ENCODE data around the gene GRAMD1A. TPM values are rescaled to one million over a fixed set of nuclear protein-coding genes. Genes with fewer than 3 reads are reported as not detected.

GRAMD1A gene
- total RNA-seq, 4 donors from 2014 or later, result 14.2 to 32.1 (median 21.6) TPM

DNA sequence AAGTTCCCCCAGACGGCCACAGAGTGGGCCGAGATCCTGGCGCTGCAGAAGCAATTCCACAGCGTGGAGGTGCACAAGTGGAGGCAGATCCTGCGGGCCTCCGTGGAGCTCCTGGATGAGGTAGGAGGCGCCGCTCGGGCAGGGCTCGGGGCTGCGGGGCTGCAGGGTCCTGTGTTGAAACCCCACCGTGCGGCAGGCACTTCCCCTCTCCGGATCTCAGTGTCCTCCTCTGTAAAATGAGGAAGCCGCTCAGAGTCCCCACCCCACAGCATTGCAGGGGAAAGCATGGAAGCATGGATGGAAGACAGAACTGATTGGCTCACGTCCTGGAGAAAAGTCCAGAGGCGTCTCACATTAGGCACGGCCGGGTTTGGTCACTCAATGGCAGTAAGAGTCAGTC lies 23.3 kb downstream of the GRAMD1A start:
- in situ Hi-C loops (cut with MboI; ENCODE audit: low pct_ligation_motif_present in 1 of 4, low pct_unique_long_range_greater_than_20kb in 1 of 4, low sequenced_read_pairs in 3 of 4), result no loop called here
- TF ChIP-seq POLR2A (IDR thresholded peaks at IDR 0.05) (no peak), EP300 (IDR thresholded peaks at IDR 0.05; ENCODE audit: low read depth) (no peak), POLR2AphosphoS5 (IDR thresholded peaks at IDR 0.05) (no peak), CTCF (IDR thresholded peaks at IDR 0.05) (no peak)
- Histone ChIP-seq H3K36me3 (peaks cover 0 to 29% (median 14%) of the 10 kb centered on the region in 4 donors), H3K4me3 (no peak overlapping the region), H3K27me3 (no peaks in the 10 kb centered on the region), H3K27ac (no peak overlapping the region), H3K4me1 (no peaks in the 10 kb centered on the region), H3K9me3 (no peaks in the 10 kb centered on the region)
- 94% methylated on average over 17 of the region's 19 CpGs; no CpG with 5 or more reads in 1 of the 2 donors for WGBS, 2 donors (ENCODE audit: low coverage in 1 of 2)
- intact Hi-C loops (cut with DNase I; ENCODE audit: low total_unique reads), result no loop called here
- DNase-seq, result no peak

GRCh38 chr19:35024095-35024494 lies 24.0 kb downstream of the GRAMD1A start:
- intact Hi-C loops (cut with DNase I; ENCODE audit: low total_unique reads), result no loop called here
- WGBS, 2 donors (ENCODE audit: low coverage in 1 of 2), result 92% methylated on average over 5 of the region's 6 CpGs; no CpG with 5 or more reads in 1 of the 2 donors
- no peaks in the 10 kb centered on the region for H3K9me3 ChIP-seq
- TF ChIP-seq CTCF (IDR thresholded peaks at IDR 0.05) (no peak), EP300 (IDR thresholded peaks at IDR 0.05; ENCODE audit: low read depth) (no peak), POLR2AphosphoS5 (IDR thresholded peaks at IDR 0.05) (no peak), POLR2A (IDR thresholded peaks at IDR 0.05) (no peak)
- no peak for DNase-seq
- H3K36me3 ChIP-seq, result peaks cover 0 to 29% (median 14%) of the 10 kb centered on the region in 4 donors
- no peak overlapping the region for H3K4me3 ChIP-seq
- H3K4me1 ChIP-seq, result no peaks in the 10 kb centered on the region
- no peaks in the 10 kb centered on the region for H3K27me3 ChIP-seq
- in situ Hi-C loops (cut with MboI; ENCODE audit: low pct_ligation_motif_present in 1 of 4, low pct_unique_long_range_greater_than_20kb in 1 of 4, low sequenced_read_pairs in 3 of 4), result no loop called here
- H3K27ac ChIP-seq, result no peak overlapping the region

- H3K27me3 ChIP-seq, result peaks cover 12% of the 10 kb centered on the region
- TF ChIP-seq POLR2A (IDR thresholded peaks at IDR 0.05) (no peak), POLR2AphosphoS5 (IDR thresholded peaks at IDR 0.05) (no peak), EP300 (IDR thresholded peaks at IDR 0.05; ENCODE audit: low read depth) (no peak), CTCF (IDR thresholded peaks at IDR 0.05) (no peak)
- intact Hi-C loops (cut with DNase I; ENCODE audit: low total_unique reads), result no loop called here
- in situ Hi-C loops (cut with MboI; ENCODE audit: low pct_ligation_motif_present in 1 of 4, low pct_unique_long_range_greater_than_20kb in 1 of 4, low sequenced_read_pairs in 3 of 4), result no loop called here
- WGBS, 2 donors (ENCODE audit: low coverage in 1 of 2), result 87% methylated on average over 20 of the region's 21 CpGs; no CpG with 5 or more reads in 1 of the 2 donors
- no peak for DNase-seq
- H3K9me3 ChIP-seq, result no peaks in the 10 kb centered on the region
- no peak overlapping the region for H3K4me3 ChIP-seq
- peaks cover 0 to 16% (median 7%) of the 10 kb centered on the region in 4 donors for H3K36me3 ChIP-seq
- H3K27ac ChIP-seq, result no peak overlapping the region
- H3K4me1 ChIP-seq, result peaks cover 3 to 9% (median 6%) of the 10 kb centered on the region in 4 donors
These were observed 25.8 kb downstream of the GRAMD1A start for GRCh38 chr19:35025969-35026368.

DNA sequence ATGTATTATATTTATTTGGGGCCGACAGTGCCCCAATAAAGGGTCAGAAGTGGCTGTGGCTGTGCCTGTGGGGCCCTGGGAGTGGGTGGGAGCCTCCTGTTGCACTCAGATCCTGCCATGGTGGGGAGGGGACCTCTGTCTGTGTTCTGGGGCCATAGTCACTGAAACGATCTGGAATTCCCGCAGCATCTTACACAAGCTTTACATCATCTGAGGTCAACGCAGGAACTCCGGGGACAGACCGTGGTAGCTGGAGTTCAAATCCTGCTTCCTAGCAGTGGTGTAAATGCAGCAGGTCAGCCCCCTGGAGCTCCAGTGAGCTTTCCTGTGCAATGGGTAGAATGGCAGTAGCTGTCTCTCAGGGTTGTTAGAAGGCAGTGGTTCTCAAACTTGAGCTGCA lies 26.3 kb downstream of the GRAMD1A start:
- peaks cover 3 to 11% (median 8%) of the 10 kb centered on the region in 4 donors for H3K4me1 ChIP-seq
- peaks cover 0 to 11% (median 5%) of the 10 kb centered on the region in 4 donors for H3K36me3 ChIP-seq
- 82% methylated on average over 6 of the region's 6 CpGs; no CpG with 5 or more reads in 1 of the 2 donors for WGBS, 2 donors (ENCODE audit: low coverage in 1 of 2)
- TF ChIP-seq EP300 (IDR thresholded peaks at IDR 0.05; ENCODE audit: low read depth), result no peak
- no peak for TF ChIP-seq POLR2AphosphoS5 (IDR thresholded peaks at IDR 0.05)
- TF ChIP-seq CTCF (IDR thresholded peaks at IDR 0.05), result no peak
- no peak overlapping the region for H3K4me3 ChIP-seq
- no peak overlapping the region for H3K27ac ChIP-seq
- in situ Hi-C loops (cut with MboI; ENCODE audit: low pct_ligation_motif_present in 1 of 4, low pct_unique_long_range_greater_than_20kb in 1 of 4, low sequenced_read_pairs in 3 of 4), result no loop called here
- intact Hi-C loops (cut with DNase I; ENCODE audit: low total_unique reads), result no loop called here
- H3K27me3 ChIP-seq, result peaks cover 17% of the 10 kb centered on the region
- H3K9me3 ChIP-seq, result no peaks in the 10 kb centered on the region
- DNase-seq, result no peak

Measured in transverse colon (tissue), 4 donors.